Measurements from ENCODE around the gene SPOCK2. TPM values are rescaled to one million over a fixed set of nuclear protein-coding genes. Genes with fewer than 3 reads are reported as not detected.

Gene SPOCK2
- total RNA-seq, 1 donor from 2014 or later = 25.8 TPM

Other genes starting within 250 kb of the SPOCK2 start
- gene PSAP, start 237.3 kb downstream of the SPOCK2 start, total RNA-seq = 428 TPM
- gene CHST3, start 124.2 kb downstream of the SPOCK2 start, total RNA-seq = 5.4 TPM
- 17.0 TPM for gene ANAPC16, start 127.5 kb upstream of the SPOCK2 start, total RNA-seq
- 35.9 TPM for gene ASCC1, start 127.7 kb upstream of the SPOCK2 start, total RNA-seq
- 20.4 TPM for gene DDIT4, start 185.4 kb upstream of the SPOCK2 start, total RNA-seq

Measured in temporal lobe (tissue), 1 donor.